RWPE1 (cell line): ENCODE results near the gene PRSS33.

ENCODE experiments used
- CTCF ChIA-PET: fragments of 350-600 bp; sonication (Branson Sonifier 250); formaldehyde crosslinking; extraction: SDS; loops from one replicate; lab custom pipeline; 2021; lab: Yijun Ruan, JAX
- POLR2A ChIA-PET: fragments of 400-600 bp; formaldehyde crosslinking; extraction: SDS; loops from one replicate; lab custom pipeline; 2020; ENCODE audit warnings: antibody characterized with exemption; ENCODE audit not compliant: low non-redundant PET; lab: Yijun Ruan, JAX
- DNase-seq: peaks from one replicate; pipeline ENCODE4 v3.0.0; 2012; ENCODE audit warnings: low spot score
- H3K27ac ChIP-seq: fragments of 450-650 bp; 2 replicates; pipeline ENCODE4 v1.5.1; 2017
- CTCF ChIP-seq: fragments of 450-650 bp; conservative IDR thresholded peaks from 2 replicates; pipeline ENCODE4 v1.5.1; 2017; ENCODE audit warnings: low read depth, mild to moderate bottlenecking

Gene PRSS33

GRCh38 chr16:2826591-2827373, 39.4 kb upstream of the PRSS33 start:
- H3K27ac ChIP-seq = no peak overlapping the region
- ChIA-PET POLR2A (no interaction called here), CTCF (no interaction called here)
- DNase-seq = no peak
- no peak for TF ChIP-seq CTCF

- ChIA-PET POLR2A (no interaction called here), CTCF (no interaction called here)
- H3K27ac ChIP-seq = no peak overlapping the region
- no peak for TF ChIP-seq CTCF
- DNase-seq = no peak
Observed at GRCh38 chr16:2825906-2826305, 38.5 kb upstream of the PRSS33 start.

- ChIA-PET POLR2A (no interaction called here), CTCF (no interaction called here)
- H3K27ac ChIP-seq = no peak overlapping the region
- TF ChIP-seq CTCF = no peak
- no peak for DNase-seq
Observed at GRCh38 chr16:2825049-2825742, 37.8 kb upstream of the PRSS33 start.

- ChIA-PET CTCF (no interaction called here), POLR2A (no interaction called here)
- H3K27ac ChIP-seq = no peak overlapping the region
- TF ChIP-seq CTCF = no peak
- no peak for DNase-seq
Observed at GRCh38 chr16:2824626-2825025, 37.3 kb upstream of the PRSS33 start.

- POLR2A ChIA-PET = no interaction called here
- no peak overlapping the region for H3K27ac ChIP-seq
- DNase-seq = no peak
- no peak for TF ChIP-seq CTCF
- CTCF ChIA-PET = interaction anchor here (0.7 kb wide), 1 partner anchor 20 kb away, joined by 3 read pairs; no protein-coding TSS in a partner anchor
Observed at GRCh38 chr16:2822496-2822895, 35.1 kb upstream of the PRSS33 start.

- TF ChIP-seq CTCF = no peak
- H3K27ac ChIP-seq = no peak overlapping the region
- ChIA-PET CTCF (interaction anchor here (0.7 kb wide), 1 partner anchor 20 kb away, joined by 3 read pairs; no protein-coding TSS in a partner anchor), POLR2A (no interaction called here)
- DNase-seq = no peak
Observed at GRCh38 chr16:2822158-2822495, 34.8 kb upstream of the PRSS33 start.
